ENCODE results near the gene TBL1Y.

Gene TBL1Y

DNA sequence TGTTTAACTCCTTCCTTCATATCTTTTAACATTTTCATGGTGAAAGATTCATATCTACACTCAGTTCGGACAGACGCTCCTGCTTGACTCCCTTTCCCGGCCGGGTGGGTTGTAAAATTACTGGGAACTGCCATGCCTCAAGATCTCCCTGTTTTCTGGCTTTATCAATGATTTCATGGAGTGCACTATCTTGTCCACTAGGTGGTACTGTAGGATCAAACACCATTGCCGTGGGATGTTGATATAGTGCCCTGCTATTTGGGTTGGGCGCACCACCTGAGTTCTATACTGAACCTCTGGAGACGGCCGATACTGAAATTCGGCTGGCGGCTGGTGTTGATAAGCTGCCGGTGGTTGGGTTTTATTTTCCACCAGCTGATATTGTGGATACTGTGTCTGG is 54.2 kb downstream of the TBL1Y start:
- Histone ChIP-seq H4K20me1 (ENCODE audit: control insufficient read depth, insufficient read depth, low read depth, low read length) (no peaks in the 10 kb centered on the region), H3K9me2 (replicated peaks; ENCODE audit: control insufficient read depth, low read length) (no peaks in the 10 kb centered on the region), H3K27ac (ENCODE audit: low read depth, low read length) (no peak overlapping the region), H3K79me2 (ENCODE audit: control insufficient read depth, low read length) (no peaks in the 10 kb centered on the region), H3K4me3 (ENCODE audit: low read length) (no peak overlapping the region), H3K27me3 (ENCODE audit: control insufficient read depth, low read length) (no peaks in the 10 kb centered on the region), H3K4me2 (ENCODE audit: low read length) (no peak overlapping the region), H3K36me3 (ENCODE audit: control insufficient read depth, low read length) (no peaks in the 10 kb centered on the region), H3K4me1 (ENCODE audit: control insufficient read depth, low read length) (peaks cover 10% of the 10 kb centered on the region; the same call in 1 of the 2 replicates), H3K9me3 (ENCODE audit: control insufficient read depth, insufficient read depth, low read length) (no peaks in the 10 kb centered on the region), H3F3A (ENCODE audit: control insufficient read depth, insufficient read depth) (no peaks in the 10 kb centered on the region)
- TF ChIP-seq, protein P1, sequence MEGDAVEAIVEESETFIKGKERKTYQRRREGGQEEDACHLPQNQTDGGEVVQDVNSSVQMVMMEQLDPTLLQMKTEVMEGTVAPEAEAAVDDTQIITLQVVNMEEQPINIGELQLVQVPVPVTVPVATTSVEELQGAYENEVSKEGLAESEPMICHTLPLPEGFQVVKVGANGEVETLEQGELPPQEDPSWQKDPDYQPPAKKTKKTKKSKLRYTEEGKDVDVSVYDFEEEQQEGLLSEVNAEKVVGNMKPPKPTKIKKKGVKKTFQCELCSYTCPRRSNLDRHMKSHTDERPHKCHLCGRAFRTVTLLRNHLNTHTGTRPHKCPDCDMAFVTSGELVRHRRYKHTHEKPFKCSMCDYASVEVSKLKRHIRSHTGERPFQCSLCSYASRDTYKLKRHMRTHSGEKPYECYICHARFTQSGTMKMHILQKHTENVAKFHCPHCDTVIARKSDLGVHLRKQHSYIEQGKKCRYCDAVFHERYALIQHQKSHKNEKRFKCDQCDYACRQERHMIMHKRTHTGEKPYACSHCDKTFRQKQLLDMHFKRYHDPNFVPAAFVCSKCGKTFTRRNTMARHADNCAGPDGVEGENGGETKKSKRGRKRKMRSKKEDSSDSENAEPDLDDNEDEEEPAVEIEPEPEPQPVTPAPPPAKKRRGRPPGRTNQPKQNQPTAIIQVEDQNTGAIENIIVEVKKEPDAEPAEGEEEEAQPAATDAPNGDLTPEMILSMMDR (IDR thresholded peaks at IDR 0.05; ENCODE audit: low read depth, low read length, poor library complexity, severe bottlenecking) = peak; percentile 29
- no peak for TF ChIP-seq EZH2phosphoT487 (IDR thresholded peaks at IDR 0.05; ENCODE audit: borderline replicate concordance, low read length)

DNA sequence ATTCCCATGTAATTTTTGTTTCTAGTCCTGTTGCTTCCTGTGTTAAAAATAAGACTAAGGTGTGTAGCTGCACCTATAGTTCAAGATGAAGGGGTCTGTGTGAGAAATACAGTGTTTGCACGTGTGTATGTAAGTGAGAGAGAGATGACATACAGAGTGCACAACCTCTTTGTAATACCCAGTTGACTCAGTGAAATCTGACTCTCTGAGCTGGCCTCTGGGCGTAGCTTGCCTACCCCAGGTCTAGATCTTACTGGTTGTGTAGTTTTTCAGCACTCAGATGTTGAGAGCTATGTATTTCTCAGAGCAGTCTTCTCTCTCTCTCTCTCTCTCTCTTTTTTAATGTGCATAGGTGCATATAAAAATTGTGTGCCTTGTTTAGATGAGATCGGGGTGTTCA is 56.0 kb downstream of the TBL1Y start:
- H3K79me2 ChIP-seq (ENCODE audit: control insufficient read depth, low read length) = no peaks in the 10 kb centered on the region
- TF ChIP-seq, protein P1 (IDR thresholded peaks at IDR 0.05; ENCODE audit: low read depth, low read length, poor library complexity, severe bottlenecking) = no peak
- no peak overlapping the region for H3K27ac ChIP-seq (ENCODE audit: low read depth, low read length)
- no peaks in the 10 kb centered on the region for H3K27me3 ChIP-seq (ENCODE audit: control insufficient read depth, low read length)
- no peaks in the 10 kb centered on the region for H3K36me3 ChIP-seq (ENCODE audit: control insufficient read depth, low read length)
- H3K4me1 ChIP-seq (ENCODE audit: control insufficient read depth, low read length) = peaks cover 10% of the 10 kb centered on the region; the same call in 1 of the 2 replicates
- H3K4me2 ChIP-seq (ENCODE audit: low read length) = no peak overlapping the region
- no peaks in the 10 kb centered on the region for H3F3A ChIP-seq (ENCODE audit: control insufficient read depth, insufficient read depth)
- H3K4me3 ChIP-seq (ENCODE audit: low read length) = no peak overlapping the region
- no peaks in the 10 kb centered on the region for H4K20me1 ChIP-seq (ENCODE audit: control insufficient read depth, insufficient read depth, low read depth, low read length)
- H3K9me2 ChIP-seq (replicated peaks; ENCODE audit: control insufficient read depth, low read length) = no peaks in the 10 kb centered on the region
- no peaks in the 10 kb centered on the region for H3K9me3 ChIP-seq (ENCODE audit: control insufficient read depth, insufficient read depth, low read length)

GRCh38 chrY:6967736-6968135 is 57.2 kb downstream of the TBL1Y start:
- H3K9me2 ChIP-seq (replicated peaks; ENCODE audit: control insufficient read depth, low read length) = no peaks in the 10 kb centered on the region
- no peaks in the 10 kb centered on the region for H3K36me3 ChIP-seq (ENCODE audit: control insufficient read depth, low read length)
- TF ChIP-seq EZH2phosphoT487 (IDR thresholded peaks at IDR 0.05; ENCODE audit: borderline replicate concordance, low read length) = no peak
- TF ChIP-seq, protein P1 (IDR thresholded peaks at IDR 0.05; ENCODE audit: low read depth, low read length, poor library complexity, severe bottlenecking) = no peak
- no peak overlapping the region for H3K4me2 ChIP-seq (ENCODE audit: low read length)
- no peaks in the 10 kb centered on the region for H3K9me3 ChIP-seq (ENCODE audit: control insufficient read depth, insufficient read depth, low read length)
- no peaks in the 10 kb centered on the region for H3F3A ChIP-seq (ENCODE audit: control insufficient read depth, insufficient read depth)
- no peaks in the 10 kb centered on the region for H3K79me2 ChIP-seq (ENCODE audit: control insufficient read depth, low read length)
- H3K4me3 ChIP-seq (ENCODE audit: low read length) = no peak overlapping the region
- no peaks in the 10 kb centered on the region for H4K20me1 ChIP-seq (ENCODE audit: control insufficient read depth, insufficient read depth, low read depth, low read length)
- H3K4me1 ChIP-seq (ENCODE audit: control insufficient read depth, low read length) = peaks cover 10% of the 10 kb centered on the region; the same call in 1 of the 2 replicates
- no peaks in the 10 kb centered on the region for H3K27me3 ChIP-seq (ENCODE audit: control insufficient read depth, low read length)
- H3K27ac ChIP-seq (ENCODE audit: low read depth, low read length) = no peak overlapping the region

- TF ChIP-seq, protein P1 (IDR thresholded peaks at IDR 0.05; ENCODE audit: low read depth, low read length, poor library complexity, severe bottlenecking) = no peak
- no peak for TF ChIP-seq EZH2phosphoT487 (IDR thresholded peaks at IDR 0.05; ENCODE audit: borderline replicate concordance, low read length)
- H3K9me2 ChIP-seq (replicated peaks; ENCODE audit: control insufficient read depth, low read length) = no peaks in the 10 kb centered on the region
- peaks cover 10% of the 10 kb centered on the region; the same call in 1 of the 2 replicates for H3K4me1 ChIP-seq (ENCODE audit: control insufficient read depth, low read length)
- no peaks in the 10 kb centered on the region for H3K27me3 ChIP-seq (ENCODE audit: control insufficient read depth, low read length)
- H3F3A ChIP-seq (ENCODE audit: control insufficient read depth, insufficient read depth) = no peaks in the 10 kb centered on the region
- H3K9me3 ChIP-seq (ENCODE audit: control insufficient read depth, insufficient read depth, low read length) = no peaks in the 10 kb centered on the region
- H3K79me2 ChIP-seq (ENCODE audit: control insufficient read depth, low read length) = no peaks in the 10 kb centered on the region
- no peaks in the 10 kb centered on the region for H4K20me1 ChIP-seq (ENCODE audit: control insufficient read depth, insufficient read depth, low read depth, low read length)
- no peak overlapping the region for H3K4me2 ChIP-seq (ENCODE audit: low read length)
- H3K4me3 ChIP-seq (ENCODE audit: low read length) = no peak overlapping the region
- no peaks in the 10 kb centered on the region for H3K36me3 ChIP-seq (ENCODE audit: control insufficient read depth, low read length)
- H3K27ac ChIP-seq (ENCODE audit: low read depth, low read length) = no peak overlapping the region
These were observed 57.7 kb downstream of the TBL1Y start for GRCh38 chrY:6968191-6968590.

Data from DOHH2 (cell line).